Type B pancreatic cell (in vitro differentiated cells): Measurements from ENCODE around the gene TMEM225B. TPM values are rescaled to one million over a fixed set of nuclear protein-coding genes. Genes with fewer than 3 reads are reported as not detected.
A peak's percentile ranks its signal among the peaks of the same experiment; 100 is the strongest.

Experiments
- DNase-seq: peaks from one replicate; pipeline ENCODE4 v3.0.0; 2021; ENCODE audit warnings: mixed read lengths; ENCODE audit not compliant: unreplicated experiment; ENCODE audit errors: extremely low spot score
- H3K27ac Mint-ChIP-seq: 2 replicates; pipeline ENCODE4 v1.8.0; 2021; ENCODE audit warnings: mild to moderate bottlenecking, mixed read lengths
- H3K27me3 Mint-ChIP-seq: 2 replicates; pipeline ENCODE4 v1.8.0; 2021; ENCODE audit warnings: mixed read lengths
- H3K36me3 Mint-ChIP-seq: 2 replicates; pipeline ENCODE4 v1.8.0; 2021; ENCODE audit warnings: mixed read lengths
- H3K4me1 Mint-ChIP-seq: one replicate; pipeline ENCODE4 v1.8.0; 2021; ENCODE audit warnings: mixed read lengths; ENCODE audit not compliant: unreplicated experiment
- H3K4me3 Mint-ChIP-seq: 2 replicates; pipeline ENCODE4 v1.8.0; 2021; ENCODE audit warnings: mild to moderate bottlenecking, mixed read lengths
- H3K9me3 Mint-ChIP-seq: 2 replicates; pipeline ENCODE4 v1.8.0; 2021; ENCODE audit warnings: mixed read lengths
- total RNA-seq: library from RNA; stranded (reverse); gene quantifications from 2 replicates; pipeline ENCODE4 v1.2.1, GENCODE V29; 2021; ENCODE audit warnings: low replicate concordance
- TF ChIP-seq, protein P1 (sequence below): fragments of 200-600 bp; sonication (generic); conservative IDR thresholded peaks from 2 replicates; pipeline ENCODE4 v1.5.0; 2021; ENCODE audit warnings: antibody characterized with exemption, mild to moderate bottlenecking

Gene TMEM225B
- total RNA-seq, 1 donor from 2014 or later, result 0.82 TPM

DNA sequence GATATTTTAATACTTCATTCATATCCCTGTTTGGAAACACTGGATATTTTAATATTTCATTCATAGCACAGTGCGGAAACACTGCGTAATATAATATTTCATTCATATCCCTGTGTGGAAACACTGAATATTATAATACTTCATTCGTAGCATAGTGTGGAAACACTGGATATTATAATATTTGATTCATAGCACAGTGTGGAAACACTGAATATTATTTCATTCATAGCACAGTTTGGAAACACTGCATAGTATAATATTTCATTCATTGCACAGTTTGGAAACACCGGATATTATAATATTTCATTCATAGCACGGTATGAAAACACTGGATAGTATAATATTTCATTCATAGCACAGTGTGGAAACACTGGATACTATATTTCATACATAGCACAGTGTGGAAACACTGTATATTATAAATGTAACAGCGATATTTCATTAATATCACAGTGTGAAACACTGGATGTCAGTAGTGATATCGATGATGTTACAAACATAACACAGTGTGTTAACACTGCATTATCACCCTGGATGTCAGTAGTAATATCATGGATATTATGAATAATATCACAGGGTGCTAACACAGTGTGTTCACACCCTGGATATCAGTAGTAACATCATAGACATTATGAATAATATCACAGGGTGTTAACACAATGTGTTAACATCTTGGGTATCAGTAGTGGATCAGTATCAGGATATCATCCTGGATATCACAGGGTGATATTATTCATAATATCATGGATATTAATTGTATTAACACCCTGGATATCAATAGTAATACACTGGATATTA is 2.9 kb upstream of the TMEM225B start:
- Mint-ChIP-seq H3K4me3 (no peak overlapping the region), H3K27ac (no peak overlapping the region), H3K36me3 (no peaks in the 10 kb centered on the region), H3K4me1 (no peaks in the 10 kb centered on the region), H3K27me3 (no peaks in the 10 kb centered on the region), H3K9me3 (no peaks in the 10 kb centered on the region)
- TF ChIP-seq, protein P1, sequence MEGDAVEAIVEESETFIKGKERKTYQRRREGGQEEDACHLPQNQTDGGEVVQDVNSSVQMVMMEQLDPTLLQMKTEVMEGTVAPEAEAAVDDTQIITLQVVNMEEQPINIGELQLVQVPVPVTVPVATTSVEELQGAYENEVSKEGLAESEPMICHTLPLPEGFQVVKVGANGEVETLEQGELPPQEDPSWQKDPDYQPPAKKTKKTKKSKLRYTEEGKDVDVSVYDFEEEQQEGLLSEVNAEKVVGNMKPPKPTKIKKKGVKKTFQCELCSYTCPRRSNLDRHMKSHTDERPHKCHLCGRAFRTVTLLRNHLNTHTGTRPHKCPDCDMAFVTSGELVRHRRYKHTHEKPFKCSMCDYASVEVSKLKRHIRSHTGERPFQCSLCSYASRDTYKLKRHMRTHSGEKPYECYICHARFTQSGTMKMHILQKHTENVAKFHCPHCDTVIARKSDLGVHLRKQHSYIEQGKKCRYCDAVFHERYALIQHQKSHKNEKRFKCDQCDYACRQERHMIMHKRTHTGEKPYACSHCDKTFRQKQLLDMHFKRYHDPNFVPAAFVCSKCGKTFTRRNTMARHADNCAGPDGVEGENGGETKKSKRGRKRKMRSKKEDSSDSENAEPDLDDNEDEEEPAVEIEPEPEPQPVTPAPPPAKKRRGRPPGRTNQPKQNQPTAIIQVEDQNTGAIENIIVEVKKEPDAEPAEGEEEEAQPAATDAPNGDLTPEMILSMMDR, result no peak
- no peak for DNase-seq

GRCh38 chr7:99596408-99596955 is 1.6 kb upstream of the TMEM225B start:
- Mint-ChIP-seq H3K27ac (no peak overlapping the region), H3K4me1 (no peaks in the 10 kb centered on the region), H3K4me3 (no peak overlapping the region), H3K36me3 (no peaks in the 10 kb centered on the region), H3K9me3 (no peaks in the 10 kb centered on the region), H3K27me3 (peaks cover 12% of the 10 kb centered on the region)
- TF ChIP-seq, protein P1, result no peak
- no peak for DNase-seq

- Mint-ChIP-seq H3K27me3 (peaks cover 15% of the 10 kb centered on the region), H3K9me3 (no peaks in the 10 kb centered on the region), H3K27ac (no peak overlapping the region), H3K4me3 (no peak overlapping the region), H3K36me3 (no peaks in the 10 kb centered on the region), H3K4me1 (no peaks in the 10 kb centered on the region)
- TF ChIP-seq, protein P1, result no peak
- DNase-seq, result peak; percentile 42
Observed at GRCh38 chr7:99599836-99600235, 1.8 kb downstream of the TMEM225B start.

- DNase-seq, result peak; percentile 60
- Mint-ChIP-seq H3K9me3 (no peaks in the 10 kb centered on the region), H3K36me3 (no peaks in the 10 kb centered on the region), H3K27me3 (peaks cover 15% of the 10 kb centered on the region), H3K4me3 (no peak overlapping the region), H3K4me1 (no peaks in the 10 kb centered on the region), H3K27ac (no peak overlapping the region)
- TF ChIP-seq, protein P1, result no peak
Observed at GRCh38 chr7:99601656-99602310, 3.7 kb downstream of the TMEM225B start.

- H3K27me3 Mint-ChIP-seq, result peaks cover 18% of the 10 kb centered on the region
- TF ChIP-seq, protein P1, result no peak
- no peak overlapping the region for H3K4me3 Mint-ChIP-seq
- no peaks in the 10 kb centered on the region for H3K36me3 Mint-ChIP-seq
- H3K27ac Mint-ChIP-seq, result no peak overlapping the region
- H3K4me1 Mint-ChIP-seq, result no peaks in the 10 kb centered on the region
- peak; percentile 16 for DNase-seq
- no peaks in the 10 kb centered on the region for H3K9me3 Mint-ChIP-seq
Observed at GRCh38 chr7:99605527-99605926, 7.5 kb downstream of the TMEM225B start.
